DOHH2 (cell line): ENCODE data around the gene PHYKPL.

Experiments used
- CTCF ChIP-seq: fragments of 200-600 bp; sonication (generic); IDR thresholded peaks from one replicate; pipeline ENCODE4 v1.5.1; 2014; ENCODE audit warnings: antibody characterized with exemption, mild to moderate bottlenecking, low read depth, low read length; ENCODE audit not compliant: poor library complexity, severe bottlenecking
- EZH2phosphoT487 ChIP-seq: fragments of 200-600 bp; sonication (generic); IDR thresholded peaks from 2 replicates; pipeline ENCODE4 v1.6.1; 2017; ENCODE audit warnings: borderline replicate concordance, mild to moderate bottlenecking, antibody characterized with exemption, low read length, moderate library complexity, mixed read lengths

GRCh38 chr5:178203670-178204181 is 28.9 kb downstream of the PHYKPL start:
- no peak for TF ChIP-seq CTCF
- TF ChIP-seq EZH2phosphoT487: no peak
